WTC11 (cell line): ENCODE results near the gene NNAT.

Experiments used
- ATF2 ChIP-seq: sonication (generic); formaldehyde crosslinking; IDR thresholded peaks from 2 replicates; pipeline ENCODE4 v1.8.1; 2022; ENCODE audit warnings: low read depth, missing genetic modification reagents, borderline replicate concordance
- CTCF ChIP-seq: fragments of 200-600 bp; IDR thresholded peaks from 2 replicates; pipeline ENCODE4 v1.8.0; 2022; ENCODE audit warnings: antibody characterized with exemption
- E2F4 ChIP-seq: sonication (generic); formaldehyde crosslinking; IDR thresholded peaks from 2 replicates; pipeline ENCODE4 v1.8.1; 2022; ENCODE audit warnings: low read depth, mild to moderate bottlenecking, moderate library complexity, missing genetic modification reagents, borderline replicate concordance
- FOXP4 ChIP-seq: sonication (generic); formaldehyde crosslinking; IDR thresholded peaks from 2 replicates; pipeline ENCODE4 v1.8.0; 2022; ENCODE audit warnings: mild to moderate bottlenecking, missing genetic modification reagents
- ZNF317 ChIP-seq: sonication (generic); formaldehyde crosslinking; IDR thresholded peaks from 2 replicates; pipeline ENCODE4 v1.8.1; 2023; ENCODE audit warnings: low read depth, mild to moderate bottlenecking, moderate library complexity, missing genetic modification reagents, borderline replicate concordance

- TF ChIP-seq CTCF (no peak), ATF2 (CRISPR knock-in tag) (no peak), ZNF317 (CRISPR knock-in tag) (no peak), FOXP4 (CRISPR knock-in tag) (no peak), E2F4 (CRISPR knock-in tag) (no peak)
These were observed 35.5 kb downstream of the NNAT start for GRCh38 chr20:37556538-37556937.
